Right ventricle myocardium inferior (tissue), 1 donor: ENCODE results near the gene EGFLAM. TPM values are rescaled to one million over a fixed set of nuclear protein-coding genes. Genes with fewer than 3 reads are reported as not detected.
A peak's percentile ranks its signal among the peaks of the same experiment; 100 is the strongest.
"Not testable (repeated sequence)": the region's sequence is repeated elsewhere in the genome, so short reads cannot be mapped to it uniquely, and the experiment has no call there.

ENCODE experiments used
- ATAC-seq: fragments of 200-7000 bp; cut with Tn5 transposase; one replicate; pipeline ENCODE4 v1.9.1; 2020; ENCODE audit warnings: mild to moderate bottlenecking, moderate library complexity
- DNase-seq: peaks from one replicate; pipeline ENCODE4 v3.0.0; 2021; ENCODE audit errors: missing footprints
- intact Hi-C: fragments of 100-400 bp; cut with DNase I; formaldehyde crosslinking; loops from one replicate; pipeline ENCODE4 v1.11.0; 2022
- total RNA-seq: library from RNA; stranded (reverse); fragmentation: NEBNext Ultra II Directional; extraction: Animal tissue kit (Norgen Biotek cat#: 25700); gene quantifications from one replicate; pipeline ENCODE4 v1.2.1, GENCODE V29; 2021
- donor health status: DM: no; HTN: yes; CAD: no; lungs with severe emphysema.

The EGFLAM gene
- total RNA-seq, 1 donor from 2014 or later: 8.8 TPM

DNA sequence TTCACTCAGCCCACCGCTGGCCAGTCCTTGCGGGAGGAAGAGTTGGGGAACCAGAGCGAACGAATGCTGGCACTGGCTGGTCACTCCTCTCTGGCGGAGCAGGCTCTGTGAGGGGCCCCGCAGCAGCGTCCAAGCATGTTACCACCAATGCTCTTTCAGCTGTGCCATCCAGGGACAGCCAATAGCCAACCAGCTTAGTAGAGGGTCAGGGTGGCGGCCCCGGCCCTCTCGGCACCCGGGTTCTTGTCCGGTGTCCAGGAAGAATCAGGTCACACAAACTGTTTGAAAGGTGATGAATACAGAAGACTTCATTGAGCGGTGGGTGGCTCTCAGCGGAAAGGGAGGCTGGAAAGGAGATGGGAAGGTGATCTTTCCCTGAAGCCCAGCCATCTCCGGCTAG, 135.3 kb downstream of the EGFLAM start:
- DNase-seq: no peak
- intact Hi-C loops: no loop called here
- ATAC-seq: no peak

DNA sequence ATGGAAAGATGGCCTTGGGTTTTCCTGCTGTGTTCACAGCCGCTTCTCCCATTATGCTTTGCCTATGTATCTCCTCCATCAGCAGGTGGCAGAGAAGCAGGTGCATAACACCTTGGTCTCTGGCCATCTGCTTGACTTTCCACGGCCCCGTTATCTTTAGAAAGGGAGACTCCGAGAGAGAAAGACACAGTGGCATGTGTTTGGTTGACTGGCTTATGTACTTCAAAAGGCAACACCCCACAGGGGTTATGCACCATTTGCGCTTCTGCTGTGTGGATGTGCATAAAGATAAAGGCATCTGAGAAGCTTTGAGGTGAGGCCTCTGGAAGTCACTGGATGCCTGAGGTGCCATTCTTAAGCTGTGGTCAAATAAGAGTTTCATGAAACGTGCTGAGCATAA, 138.4 kb downstream of the EGFLAM start:
- DNase-seq: no peak
- intact Hi-C loops: no loop called here
- no peak for ATAC-seq

DNA sequence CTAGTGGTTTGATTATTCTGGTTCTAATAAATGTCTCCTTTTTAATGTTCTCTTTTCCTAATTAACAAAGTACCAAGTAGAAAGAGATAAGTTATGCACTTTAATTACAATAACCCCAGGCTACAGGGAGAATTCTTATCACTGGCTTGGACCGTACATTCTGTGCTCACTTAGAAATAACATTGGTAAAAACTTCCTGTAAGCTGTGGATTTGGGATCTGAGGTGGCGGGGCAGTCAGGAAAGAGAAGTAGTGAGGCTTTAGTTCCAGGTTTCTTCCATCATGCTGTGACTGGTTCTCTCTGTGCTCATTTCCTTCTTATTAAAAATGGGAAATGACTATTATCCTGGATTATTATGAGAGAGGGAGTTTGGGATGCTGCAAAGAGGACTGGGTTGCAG, 142.0 kb downstream of the EGFLAM start:
- intact Hi-C loops: no loop called here
- no peak for ATAC-seq
- DNase-seq: no peak

DNA sequence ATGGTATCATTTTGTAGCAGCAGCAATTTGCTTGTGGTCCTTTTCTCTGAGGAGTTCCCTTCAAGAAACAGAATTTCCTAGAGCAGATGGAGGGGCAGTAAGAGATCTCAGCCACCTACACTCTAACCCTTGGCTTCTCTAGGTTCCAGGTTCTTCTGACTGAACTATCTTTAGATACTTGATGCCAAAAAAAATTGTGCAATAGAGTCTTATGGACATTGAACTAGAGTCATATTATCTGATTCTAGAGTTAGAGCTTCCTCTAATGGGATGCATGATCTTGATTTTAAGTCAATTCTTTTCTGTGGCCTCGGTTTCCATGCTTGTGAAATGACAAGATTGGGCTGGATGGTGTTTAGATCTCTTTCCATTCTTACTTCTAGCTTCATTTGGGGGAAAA, 142.8 kb downstream of the EGFLAM start:
- ATAC-seq: no peak
- intact Hi-C loops: no loop called here
- DNase-seq: no peak

DNA sequence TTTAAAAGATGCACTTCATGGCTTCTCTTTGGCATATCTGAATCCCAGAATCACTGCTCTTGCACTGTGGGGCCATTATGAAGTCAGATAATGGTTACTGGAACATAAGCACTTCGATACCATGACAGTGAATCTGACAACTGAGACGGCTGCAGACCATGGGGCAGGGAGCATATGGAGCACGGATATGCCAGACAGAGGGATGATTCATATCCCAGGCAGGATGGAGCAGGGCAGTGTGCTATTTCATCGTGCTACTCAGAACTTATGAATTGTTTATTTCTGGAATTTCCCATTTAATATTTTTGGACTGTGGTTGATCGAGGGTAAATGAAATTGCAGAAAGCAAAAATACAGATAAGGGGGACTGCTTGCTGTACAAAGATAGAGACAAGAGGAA, 145.0 kb downstream of the EGFLAM start:
- DNase-seq: no peak
- ATAC-seq: no peak
- intact Hi-C loops: no loop called here

DNA sequence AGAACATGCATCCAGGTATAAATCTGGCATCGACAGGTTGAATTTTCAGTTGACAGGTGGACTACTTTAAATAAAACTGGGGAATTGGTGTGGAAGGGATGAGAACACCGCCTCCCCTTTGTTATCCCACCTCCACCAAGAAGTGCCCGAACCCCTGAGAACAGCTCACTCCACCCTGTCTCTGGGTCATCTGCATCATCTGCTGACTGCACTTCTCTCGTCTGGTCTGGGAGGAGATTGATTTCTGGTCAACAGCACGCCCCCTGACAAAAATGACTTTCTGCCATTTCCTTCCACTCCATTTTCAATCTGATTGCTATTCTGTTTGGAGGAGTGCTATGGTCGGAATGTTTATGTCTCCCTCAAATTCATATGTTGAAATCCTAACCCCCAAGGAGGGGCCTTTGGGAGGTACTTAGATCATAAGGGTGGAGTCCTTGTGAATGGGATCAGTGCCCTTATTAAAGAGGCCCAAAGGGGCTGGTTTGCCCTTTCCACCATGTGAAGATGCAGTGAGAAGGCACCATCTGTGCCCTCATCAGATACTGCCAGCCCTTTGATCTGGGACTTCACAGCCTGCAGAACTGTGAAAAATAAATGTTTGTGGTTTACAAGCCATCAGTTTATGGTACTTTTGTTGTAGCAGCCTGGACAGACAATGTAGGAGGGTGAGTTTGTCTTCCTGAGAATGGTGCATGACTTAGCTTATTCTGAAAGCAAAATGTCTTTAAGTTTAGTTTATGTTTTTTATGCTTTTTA, 145.7 kb downstream of the EGFLAM start:
- no peak for DNase-seq
- ATAC-seq: no peak
- intact Hi-C loops: no loop called here

DNA sequence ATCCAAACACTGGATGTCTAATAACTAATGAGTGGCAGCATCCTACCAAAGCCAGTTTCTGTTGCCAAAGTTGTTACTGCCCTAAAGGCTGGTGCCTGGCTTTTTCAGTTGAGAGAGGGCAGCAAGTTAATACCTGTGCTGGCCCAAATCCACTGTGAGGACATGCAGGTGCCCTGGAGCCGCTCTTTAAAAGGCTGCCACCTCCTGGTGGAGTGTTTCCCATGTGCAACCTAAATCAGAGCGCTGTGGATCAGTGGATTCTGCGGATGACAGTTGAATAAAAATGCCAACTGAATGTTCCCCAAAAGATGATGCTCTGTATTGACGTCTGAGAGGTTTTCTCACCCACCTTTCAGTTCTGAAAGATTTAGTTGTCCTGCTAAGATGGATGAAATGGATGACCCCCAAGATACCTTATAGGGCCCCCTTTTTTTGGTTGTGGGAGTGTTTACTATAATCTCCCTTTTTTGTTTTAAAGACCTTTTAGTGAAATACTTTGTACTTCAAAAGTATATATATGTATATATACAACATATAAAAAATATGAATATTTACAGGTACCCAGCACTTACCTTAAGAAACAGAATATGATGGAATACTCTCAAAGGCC, 146.4 kb downstream of the EGFLAM start:
- DNase-seq: no peak
- intact Hi-C loops: no loop called here
- no peak for ATAC-seq

DNA sequence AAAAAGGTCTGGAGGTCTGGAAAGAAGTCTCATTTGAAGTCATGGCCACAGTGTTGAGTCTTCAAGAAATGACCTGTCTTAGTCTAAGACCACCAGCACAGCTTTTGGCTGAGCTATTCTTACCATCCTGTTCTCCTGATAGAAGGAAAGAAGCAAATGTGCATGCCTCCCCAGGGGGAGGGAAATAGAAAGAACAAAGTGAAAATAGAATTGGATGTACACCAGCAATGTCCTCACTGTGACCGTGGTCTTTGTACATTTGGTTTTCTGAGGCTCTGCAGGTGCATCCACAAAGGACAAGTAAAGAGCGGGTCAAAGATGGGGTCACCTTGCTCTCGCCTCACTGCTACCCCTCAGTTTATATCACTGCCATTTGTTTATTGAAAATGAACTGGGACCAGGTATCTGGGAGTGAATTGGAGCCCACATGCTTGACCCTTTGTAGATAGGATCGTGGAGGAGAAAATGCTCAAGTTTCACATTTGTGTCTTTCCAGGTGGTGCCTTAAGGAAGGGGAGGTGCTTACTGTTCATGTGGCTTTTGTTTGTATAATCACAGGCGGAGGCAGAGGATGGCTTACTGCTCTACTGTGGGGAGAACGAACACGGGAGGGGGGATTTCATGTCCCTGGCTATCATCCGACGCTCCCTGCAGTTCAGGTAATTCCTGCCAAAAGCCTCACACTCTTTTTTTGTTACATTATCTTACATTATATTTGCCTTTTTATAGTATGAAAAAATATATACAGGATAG, 150.3 kb downstream of the EGFLAM start:
- ATAC-seq (no peak), DNase-seq (no peak)
- intact Hi-C loops: no loop called here

DNA sequence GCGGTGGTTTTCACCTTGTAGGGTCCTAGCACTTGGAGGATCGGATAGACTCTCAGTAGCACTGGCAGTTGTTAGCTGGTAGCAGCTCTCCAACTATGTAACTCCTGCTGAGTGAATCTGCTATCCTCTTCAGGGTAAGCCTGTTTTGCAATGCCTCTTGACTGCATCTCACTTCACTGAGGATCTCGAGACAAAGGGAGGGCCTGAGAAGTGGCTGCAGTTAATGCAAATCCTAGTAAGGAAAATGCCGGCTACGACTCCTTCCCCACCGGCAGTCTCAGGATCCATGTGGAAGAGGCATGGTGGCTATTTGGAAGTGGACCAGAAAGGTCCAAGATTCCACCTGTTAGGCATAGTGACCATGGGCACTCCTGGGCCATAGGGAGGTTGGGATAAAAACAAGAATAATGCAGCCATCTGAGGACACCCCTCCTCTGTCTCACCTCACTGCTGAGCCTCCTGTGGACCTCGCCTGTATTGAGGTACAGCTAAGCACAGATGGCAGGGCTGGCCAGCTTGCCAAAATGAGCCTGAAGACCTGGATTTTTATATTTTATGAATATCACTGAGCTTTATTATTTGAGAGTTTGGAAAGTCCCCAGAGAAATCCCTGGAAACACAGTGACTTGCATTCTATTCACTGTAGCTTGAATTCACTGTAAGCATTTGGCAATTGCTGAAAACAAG, 152.1 kb downstream of the EGFLAM start:
- DNase-seq (no peak), ATAC-seq (no peak)
- intact Hi-C loops: no loop called here

DNA sequence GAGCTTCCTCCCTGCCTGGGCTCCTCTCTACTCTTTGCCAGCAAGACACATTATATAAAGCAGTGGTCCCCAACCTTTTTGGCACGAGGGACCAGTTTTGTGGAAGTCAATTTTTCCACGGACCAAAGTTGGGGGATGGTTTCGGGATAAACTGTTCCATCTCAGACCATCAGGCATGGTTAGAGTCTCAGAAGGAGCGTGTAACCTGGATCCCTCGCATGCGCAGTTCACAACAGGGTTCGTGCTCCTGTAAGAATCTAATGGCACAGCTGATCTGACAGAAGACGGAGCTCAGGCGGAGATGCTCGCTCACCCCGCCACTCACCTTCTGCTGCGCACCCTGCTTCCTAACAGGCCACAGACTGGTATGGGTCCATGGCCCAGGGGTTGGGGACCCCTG, 155.3 kb downstream of the EGFLAM start:
- intact Hi-C loops: no loop called here
- no peak for ATAC-seq
- DNase-seq: no peak

DNA sequence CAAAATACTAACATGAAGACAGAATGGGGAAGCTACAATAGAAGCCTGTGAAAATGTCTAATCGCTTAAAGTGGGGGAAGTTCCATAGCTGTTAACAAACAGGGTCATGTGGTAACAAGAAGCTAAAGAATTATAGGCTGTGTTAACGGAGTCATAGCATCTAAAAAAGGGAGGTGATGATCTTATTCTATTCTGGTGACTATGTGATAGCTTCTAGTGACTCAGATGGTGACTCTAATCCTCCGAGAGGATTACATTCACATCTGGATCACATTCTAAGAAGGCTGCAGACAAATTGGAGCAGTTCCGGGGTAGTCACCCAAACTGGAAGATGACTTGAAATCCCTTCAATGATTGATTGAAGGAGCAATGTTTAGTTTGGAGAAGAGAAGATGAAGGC, 156.0 kb downstream of the EGFLAM start:
- intact Hi-C loops: no loop called here
- DNase-seq (no peak), ATAC-seq (no peak)

DNA sequence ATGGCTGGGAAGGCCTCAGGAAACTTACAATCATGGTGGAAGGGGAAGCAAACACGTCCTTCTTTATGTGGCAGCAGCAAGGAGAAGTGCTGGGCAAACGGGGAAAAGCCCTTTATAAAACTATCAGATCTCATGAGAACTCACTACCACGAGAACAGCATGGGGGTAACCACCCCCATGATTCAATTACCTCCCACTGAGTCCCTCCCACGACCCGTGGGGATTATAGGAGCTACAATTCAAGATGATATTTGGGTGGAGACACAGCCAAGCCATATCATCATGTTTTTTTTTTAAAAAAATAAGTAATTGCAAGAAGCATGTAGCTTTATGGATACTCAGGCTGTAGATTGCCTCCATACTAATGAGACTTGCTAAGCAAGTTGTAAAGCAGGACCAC, 157.4 kb downstream of the EGFLAM start:
- not testable (repeated sequence) for ATAC-seq

DNA sequence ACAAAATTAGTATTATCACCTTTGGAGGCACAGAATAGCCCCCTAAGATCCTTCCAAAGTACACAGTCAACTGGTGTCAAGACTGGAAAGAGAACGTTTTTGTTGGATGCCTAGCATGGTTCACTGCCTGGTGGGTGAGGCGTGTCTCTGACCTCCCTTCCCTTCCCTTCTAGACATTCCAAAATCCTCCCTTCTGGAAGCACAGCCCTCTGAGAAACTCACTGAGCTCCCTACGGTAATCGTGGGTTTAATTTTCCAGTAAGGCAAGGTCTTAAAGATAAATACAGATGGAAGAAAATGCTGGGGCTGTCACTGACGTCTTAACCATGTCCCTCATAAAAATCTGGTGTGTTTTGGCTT, 159.3 kb downstream of the EGFLAM start:
- ATAC-seq (no peak), DNase-seq (no peak)
- intact Hi-C loops: no loop called here

More for the DNA sequence above, 157.4 kb downstream of the EGFLAM start:
- DNase-seq, intact Hi-C loops: not testable (repeated sequence)

DNA sequence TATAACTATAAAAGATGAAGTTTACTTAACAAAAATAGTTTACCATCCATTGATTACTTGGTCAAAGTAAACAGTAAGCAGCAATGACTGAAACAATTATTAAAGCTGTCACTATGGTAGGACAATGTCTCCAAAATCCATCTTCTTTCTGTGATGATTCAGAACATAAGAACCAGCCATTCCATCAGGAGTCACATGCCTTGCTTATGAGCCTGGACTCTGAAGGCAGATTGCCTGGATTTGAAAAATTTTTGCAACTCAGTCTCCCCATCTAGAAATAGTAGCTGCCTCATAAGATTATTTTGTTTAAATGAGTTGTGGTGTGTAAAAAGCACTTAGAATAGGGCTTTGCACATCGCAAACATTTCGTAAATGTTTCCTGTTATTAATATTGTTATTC, 161.9 kb downstream of the EGFLAM start:
- DNase-seq: no peak
- intact Hi-C loops: loop anchor here (1.0 kb wide), 1 partner anchor 389 kb away; no protein-coding TSS in a partner anchor
- ATAC-seq: no peak

DNA sequence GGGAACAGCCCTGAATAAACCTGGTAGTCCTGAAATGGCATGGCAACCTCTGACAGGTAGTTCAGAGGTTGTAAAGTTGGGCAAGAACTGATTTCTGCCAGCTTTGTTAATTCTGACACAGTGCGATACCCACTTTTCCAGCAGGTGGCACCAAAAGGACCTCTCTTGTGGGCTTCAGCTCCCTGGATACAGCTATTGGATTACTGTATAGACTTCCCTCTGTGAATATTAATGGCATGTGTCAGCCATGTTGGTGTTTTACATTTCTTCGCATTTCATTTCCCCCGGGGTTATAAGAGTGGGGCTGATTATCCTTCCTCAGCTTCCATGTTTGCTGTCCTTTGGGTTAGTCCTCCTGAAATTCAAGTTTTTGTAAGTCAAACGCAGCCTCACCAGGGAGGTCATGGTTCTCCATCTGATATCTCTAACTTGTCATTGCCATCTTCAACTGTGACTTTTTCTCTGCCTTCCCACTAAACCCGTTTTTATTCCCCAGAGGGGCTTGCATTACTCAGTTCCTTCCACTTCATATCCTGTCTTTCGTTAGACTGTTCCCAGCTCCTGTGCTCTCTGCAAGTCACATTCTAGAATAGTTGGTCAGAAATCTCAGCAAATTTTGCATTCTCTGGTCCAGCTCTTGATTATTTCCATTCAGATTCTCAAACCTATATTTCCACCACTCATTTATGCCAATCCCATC, 162.5 kb downstream of the EGFLAM start:
- ATAC-seq (peak; percentile 74), DNase-seq (no peak)
- intact Hi-C loops: loop anchor here (1.0 kb wide), 1 partner anchor 388 kb away; no protein-coding TSS in a partner anchor

DNA sequence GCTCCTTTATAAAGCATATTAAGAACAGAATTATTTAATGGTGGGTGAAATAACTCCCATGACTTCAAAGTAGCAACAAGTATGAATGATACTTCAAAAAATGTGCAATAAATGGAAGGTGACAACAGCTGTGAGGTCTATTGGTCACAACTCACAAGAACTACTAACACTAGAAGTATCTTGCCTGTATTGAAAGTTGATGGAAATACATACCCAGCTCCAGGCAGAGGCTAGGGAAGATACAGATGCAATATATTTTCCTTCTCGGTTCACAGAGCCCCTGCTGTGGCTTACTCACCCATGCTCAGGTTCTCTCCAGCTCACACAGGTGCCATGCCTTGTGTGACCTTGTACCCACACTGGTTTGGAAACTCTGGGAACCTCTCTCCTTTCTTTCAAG, 164.3 kb downstream of the EGFLAM start:
- ATAC-seq (no peak), DNase-seq (no peak)
- intact Hi-C loops: no loop called here

DNA sequence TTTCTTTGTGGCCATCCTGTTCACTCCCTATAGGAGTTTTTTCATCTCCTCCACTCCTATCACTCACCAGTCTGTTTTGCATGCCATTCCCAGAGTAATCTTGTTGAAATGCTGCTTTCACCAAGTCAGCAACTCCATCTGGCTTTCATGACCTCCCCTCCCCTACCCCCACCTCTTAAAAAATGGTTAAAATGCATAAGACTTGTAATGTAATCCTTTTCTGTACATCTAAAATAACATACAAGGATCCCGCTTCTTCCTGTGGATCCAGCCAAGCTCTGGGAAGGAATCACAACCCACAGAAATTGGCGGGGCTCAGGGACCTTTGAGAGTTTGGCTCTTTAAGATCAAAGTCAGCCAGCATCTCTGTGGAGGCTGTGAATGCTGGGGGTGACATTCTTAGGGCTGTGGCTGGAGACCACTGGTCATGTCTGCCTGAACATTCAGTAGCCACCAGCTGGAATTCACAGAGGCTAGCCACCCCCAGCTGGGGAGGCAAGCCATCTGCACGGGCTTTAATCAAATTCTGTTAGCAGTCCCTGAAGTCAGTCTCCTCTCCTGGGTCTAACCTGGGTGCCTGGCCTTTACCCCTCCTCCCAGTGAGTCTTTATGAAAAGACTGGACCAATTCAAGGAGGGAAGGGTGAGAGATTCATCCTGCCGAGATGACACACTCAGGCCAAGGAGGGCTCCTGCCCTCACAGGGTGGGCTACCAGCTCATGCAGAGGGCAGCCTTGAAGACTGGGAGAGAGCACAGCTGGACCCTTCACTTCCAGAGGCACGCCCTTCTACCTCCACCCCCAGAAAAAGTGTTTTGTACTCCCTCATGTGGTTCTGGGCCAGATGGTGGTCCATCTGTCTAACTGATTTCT, 165.2 kb downstream of the EGFLAM start:
- intact Hi-C loops: no loop called here
- ATAC-seq (no peak), DNase-seq (no peak)
